GM18870 (cell line): Measurements from ENCODE around the gene LRRC26.

ENCODE experiments used
- ATAC-seq: cut with Tn5 transposase; IDR thresholded peaks from one replicate; pipeline ENCODE4 v1.9.1; 2021; ENCODE audit warnings: moderate library complexity; ENCODE audit not compliant: unreplicated experiment

Gene LRRC26

DNA sequence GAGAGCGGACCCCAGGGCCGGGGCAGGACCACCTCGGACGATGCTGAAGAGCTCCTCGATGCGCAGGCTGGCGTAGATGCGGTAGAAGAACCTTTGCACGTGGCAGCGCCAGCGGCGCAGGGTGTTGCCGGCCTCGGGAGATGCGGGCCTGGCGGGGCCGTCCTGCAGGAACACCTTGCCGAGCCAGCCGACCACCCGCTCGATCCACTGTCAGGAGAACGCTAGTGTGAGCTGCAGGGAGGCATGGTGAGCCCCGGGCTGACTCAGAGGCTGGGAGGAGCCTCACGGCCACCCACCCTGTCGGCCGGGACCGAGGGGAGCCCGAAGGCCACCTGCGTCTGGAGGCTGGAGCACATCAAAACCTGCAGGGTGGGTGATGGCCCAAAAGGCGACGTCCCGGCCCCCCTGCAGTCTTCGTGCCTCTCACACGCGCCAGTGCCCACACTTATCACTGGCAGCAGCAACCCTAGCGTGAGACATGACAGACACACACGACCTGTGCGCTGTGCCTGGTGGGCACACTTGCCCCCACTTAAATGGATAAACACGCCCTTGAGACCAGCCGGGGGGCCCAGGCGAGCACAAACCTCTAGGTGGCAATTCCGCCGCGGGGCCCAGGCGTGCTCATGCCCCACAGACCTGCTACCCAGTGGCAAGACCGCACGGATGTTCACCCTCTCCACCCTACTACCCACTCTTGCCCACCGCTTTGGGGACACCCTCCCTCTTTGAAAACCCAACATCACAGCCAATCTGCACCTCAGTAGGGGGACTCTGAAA lies 15.2 kb upstream of the LRRC26 start:
- no peak for ATAC-seq

DNA sequence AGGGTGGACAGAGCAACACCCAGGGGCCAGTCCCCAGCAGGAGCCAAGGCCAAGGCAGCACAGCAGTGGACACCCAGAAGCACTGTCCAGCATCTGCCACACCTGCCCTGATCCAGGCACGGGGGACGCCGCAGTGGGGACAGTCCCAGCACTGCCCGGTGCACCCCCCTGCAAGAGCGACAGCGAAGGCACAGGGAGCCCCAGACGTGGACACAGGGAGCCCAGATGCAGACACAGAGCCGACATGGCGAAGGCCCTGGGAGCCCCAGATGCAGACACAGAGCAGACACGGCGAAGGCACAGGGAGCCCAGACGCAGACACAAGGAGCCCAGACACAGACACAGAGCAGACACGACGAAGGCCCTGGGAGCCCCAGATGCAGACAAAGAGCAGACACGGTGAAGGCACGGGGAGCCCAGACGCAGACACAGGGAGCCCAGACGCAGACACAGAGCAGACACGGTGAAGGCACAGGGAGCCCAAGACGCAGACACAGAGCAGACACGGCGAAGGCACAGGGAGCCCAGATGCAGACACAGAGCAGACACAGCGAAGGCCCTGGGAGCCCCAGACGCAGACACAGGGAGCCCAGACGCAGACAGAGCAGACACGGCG lies 14.2 kb upstream of the LRRC26 start:
- no peak for ATAC-seq

DNA sequence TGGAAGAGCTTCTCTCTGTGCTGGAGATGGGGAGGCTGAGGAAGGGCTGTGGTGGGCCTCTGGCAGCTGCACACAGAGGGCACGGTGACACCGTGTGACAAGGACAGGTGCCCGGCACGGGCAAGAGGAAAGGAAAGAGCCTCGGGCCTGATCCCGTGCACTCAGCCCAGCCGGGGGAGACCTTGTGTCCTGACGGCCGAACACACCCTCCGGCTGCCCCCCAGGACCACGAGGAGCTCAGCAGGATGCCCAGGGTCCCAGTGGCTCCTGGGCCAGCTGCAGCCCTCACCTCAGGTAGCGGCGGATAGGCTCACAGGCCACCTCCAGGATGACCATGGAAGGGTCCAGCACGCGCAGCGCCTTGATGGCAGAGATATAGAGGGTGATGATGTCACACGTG lies 13.0 kb upstream of the LRRC26 start:
- no peak for ATAC-seq

DNA sequence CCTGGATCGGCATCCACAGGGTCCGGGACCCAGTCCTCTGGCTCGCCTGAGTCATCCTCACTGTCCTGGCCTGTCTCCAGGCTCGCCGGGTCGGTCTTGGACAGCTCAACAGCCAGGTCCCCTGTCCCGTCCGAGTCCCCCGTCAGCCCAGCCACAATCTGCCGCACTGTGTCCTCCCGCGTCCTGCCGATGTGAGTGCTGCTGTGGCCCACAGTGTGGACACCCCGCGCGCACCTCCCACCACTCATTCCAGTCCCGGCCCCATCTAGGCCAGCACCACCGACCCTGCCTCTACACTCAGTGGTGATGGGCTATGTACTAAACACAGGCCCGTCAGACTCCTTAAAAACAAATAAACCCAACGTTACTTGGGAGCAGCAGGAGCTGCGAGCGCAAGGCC lies 11.8 kb upstream of the LRRC26 start:
- ATAC-seq, result no peak

DNA sequence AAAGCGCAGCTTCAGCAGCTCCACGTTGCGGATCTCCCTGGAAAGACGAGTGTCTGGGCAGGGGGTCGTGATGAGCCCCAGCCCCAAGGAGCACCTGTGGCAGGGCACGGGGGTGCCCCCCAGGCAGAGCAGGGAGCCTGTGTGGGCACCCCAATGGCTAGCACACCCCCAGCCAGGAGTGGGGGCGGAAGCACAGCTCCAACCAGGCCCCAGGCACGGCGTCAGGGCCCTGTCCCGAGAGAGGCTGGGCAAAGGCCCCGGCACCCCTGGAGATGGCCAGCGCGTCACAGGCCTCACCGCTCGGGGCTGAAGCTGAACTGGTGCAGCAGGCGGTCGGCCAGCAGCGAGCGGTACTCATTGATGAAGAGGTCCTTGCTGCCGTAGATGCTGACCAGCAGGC lies 10.6 kb upstream of the LRRC26 start:
- no peak for ATAC-seq

DNA sequence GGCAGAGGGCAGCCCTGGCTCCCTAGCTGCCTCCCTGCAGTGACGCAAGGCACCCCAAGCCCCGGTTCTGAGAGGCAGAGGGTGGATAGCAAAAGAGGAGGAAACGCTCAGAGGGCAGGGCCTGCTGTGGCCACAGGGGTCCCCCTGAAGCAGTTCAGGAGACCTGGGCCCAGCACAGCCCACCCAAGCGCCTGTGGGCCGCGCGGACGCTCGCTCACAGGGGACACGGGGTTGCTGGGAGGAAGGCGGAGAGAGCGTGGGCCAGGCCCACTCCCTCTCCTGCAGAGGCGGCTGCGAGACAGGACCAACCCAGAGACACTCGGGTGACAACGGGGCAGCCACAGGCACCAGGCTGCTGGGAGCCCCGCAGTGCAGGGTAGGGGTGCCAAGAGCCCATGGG lies 9.9 kb upstream of the LRRC26 start:
- ATAC-seq, result no peak

DNA sequence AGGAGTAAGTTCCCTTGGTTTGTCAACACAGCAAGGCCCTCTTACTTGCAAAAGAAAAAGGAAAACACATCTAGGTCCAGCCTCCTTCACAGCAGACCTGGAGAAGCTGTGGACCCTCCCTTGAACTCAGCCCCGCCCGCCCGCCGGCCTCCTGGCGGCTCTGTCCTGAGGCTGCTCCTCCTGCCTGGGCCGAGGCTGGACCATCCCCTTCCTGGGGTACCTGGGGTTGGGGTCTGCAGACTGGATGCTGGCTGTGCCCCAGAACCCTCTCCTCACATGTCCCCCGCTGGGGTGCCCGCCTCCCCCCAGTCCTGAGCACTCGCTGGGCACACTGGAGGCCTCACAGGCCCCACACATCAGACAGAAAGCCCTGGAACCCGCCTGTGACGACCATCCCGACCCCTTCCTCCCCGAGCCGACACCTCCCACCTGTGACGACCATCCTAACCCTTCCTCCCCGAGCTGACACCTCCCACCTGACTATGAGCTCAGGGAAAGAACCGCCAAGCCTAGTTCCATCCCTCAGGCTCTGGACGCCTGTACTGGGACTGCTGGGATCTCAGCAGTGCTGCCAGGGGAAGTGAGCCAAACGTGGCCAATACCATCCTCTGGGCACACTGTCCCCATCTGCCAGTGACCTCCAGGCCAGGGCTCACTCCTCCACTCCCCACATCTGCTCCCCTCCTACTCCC lies 9.2 kb upstream of the LRRC26 start:
- no peak for ATAC-seq

DNA sequence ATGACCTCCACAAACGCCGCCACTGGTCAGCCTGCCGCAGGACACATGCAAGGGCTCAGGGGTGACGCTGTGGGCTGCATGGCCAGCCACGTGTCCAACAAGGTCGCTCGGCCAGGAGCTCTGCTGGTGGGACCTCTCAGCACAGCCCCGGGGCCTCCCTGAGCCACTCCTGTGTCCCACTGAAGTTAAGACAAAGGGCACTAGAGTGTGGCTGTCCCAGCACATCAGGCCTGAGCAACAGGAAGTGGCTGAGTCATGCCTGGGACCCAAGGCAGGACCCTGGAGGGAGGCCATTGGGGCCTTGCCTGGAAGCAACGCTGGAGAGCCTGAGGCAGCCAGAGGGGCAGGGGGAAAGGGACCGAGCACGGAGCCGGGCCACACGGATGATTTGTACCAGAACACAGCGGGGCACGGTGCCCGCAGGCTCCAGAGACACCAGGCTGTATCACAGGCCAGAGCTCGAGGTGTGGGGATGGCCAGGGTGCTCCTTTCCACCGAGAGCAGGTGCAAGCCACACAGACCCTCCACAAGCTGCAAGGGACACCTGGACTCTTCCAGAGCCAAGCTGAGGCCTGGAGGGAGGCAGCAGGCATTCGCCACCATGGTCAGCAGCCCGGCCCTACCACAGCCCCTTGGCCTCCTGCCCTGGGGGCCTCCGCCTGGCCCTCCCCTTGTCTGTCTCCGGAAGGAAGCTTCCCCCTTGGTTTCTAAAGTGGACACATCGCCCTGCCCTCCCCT lies 8.5 kb upstream of the LRRC26 start:
- ATAC-seq, result no peak

DNA sequence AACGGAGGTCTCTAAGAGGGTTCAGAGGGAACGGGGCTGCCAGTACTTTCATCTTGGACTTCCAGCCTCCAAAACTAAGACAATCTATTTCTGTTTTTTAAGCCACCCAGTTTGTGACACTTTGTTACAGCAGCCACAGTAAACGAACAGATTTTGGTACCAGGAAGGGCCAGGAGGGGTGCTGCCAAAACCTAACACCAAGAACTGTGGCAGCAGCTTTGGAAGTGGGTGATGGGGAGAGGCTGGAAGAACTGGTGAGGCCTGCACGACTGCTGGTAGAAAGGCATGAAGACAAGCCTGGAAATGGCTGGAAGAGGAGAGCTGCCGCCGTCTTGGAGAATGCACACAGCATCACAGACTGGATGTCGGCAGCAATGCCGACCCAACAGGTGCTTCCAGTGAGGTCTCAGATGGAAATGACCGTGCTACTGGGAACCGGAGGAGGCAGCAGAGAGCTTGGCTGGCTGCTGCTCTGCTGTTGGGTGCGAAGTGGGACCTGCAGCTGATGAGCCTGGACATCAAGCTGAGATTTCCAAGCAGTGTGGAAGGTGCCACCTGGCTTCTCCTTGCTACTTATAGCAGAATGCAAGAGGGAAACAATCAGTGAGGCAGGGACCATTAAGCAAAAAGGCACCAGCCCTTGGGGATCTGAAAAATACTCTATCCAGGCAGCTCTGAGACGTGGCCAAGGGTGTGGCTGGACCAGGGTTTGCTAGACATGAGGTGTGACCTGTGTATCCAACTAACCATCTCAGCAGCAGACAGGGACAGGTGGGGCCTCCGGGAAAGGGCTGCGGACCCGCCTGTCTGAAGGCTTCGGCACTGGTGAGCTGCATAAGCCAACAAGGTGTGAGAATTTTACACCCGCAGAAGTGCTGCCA lies 6.7 kb upstream of the LRRC26 start:
- no peak for ATAC-seq

DNA sequence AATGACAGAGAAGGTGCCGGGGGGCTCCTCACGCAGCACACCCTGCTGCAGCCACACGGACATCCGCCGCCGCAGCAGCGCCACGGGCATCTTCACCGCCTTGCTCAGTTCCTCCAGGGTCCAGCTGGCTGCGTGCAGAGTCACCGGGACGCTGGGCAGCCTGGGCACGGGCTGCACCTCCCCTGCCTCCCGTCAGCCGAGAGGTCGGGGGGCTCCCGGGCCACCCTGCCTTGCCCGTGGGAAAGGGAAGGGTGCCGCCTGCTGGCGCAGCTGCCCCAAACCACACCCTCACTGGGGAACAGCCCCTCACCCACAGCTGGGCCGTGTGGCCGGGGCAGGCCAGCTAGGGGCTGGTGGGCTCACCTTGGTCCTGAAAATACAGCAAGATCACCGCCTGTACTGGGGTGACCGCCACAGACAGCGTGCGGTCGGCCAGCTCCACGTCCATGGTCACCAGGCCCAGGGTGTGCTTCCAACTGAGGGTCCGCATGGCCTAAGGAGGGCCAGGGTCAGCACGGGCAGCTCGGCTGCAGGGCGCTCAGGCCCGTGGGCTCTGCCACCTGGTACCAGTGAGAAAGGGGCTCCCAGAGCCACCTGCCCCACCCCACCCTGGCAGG lies 5.6 kb upstream of the LRRC26 start:
- ATAC-seq, result no peak

DNA sequence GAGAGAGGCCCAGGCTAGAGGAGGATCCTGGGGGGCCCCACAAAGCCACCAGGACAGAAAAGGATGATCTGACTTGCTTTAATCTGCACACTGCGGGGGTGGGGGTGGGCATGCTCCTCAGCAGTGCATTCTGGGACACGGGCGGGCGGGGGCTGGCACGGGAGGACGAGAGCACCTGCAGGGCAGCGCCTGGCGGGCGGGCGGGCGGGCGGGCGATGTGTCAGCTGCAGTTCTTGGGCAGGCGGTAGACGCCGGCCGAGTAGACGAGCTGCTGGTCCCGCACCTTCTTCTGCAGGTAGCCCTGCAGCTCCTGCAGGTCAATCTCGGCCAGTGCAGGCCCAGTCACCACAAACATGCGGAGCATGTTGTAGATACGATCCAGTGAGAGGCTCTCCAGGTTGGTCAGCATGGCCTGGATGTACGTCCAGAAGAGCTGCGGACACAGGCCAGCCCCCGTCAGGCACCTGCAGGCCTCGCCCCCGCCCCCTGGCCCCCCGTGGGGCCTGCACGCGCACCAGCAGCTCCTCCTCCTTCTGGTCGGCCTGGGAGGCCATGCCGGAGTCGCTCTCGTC lies 5.0 kb upstream of the LRRC26 start:
- ATAC-seq, result no peak

DNA sequence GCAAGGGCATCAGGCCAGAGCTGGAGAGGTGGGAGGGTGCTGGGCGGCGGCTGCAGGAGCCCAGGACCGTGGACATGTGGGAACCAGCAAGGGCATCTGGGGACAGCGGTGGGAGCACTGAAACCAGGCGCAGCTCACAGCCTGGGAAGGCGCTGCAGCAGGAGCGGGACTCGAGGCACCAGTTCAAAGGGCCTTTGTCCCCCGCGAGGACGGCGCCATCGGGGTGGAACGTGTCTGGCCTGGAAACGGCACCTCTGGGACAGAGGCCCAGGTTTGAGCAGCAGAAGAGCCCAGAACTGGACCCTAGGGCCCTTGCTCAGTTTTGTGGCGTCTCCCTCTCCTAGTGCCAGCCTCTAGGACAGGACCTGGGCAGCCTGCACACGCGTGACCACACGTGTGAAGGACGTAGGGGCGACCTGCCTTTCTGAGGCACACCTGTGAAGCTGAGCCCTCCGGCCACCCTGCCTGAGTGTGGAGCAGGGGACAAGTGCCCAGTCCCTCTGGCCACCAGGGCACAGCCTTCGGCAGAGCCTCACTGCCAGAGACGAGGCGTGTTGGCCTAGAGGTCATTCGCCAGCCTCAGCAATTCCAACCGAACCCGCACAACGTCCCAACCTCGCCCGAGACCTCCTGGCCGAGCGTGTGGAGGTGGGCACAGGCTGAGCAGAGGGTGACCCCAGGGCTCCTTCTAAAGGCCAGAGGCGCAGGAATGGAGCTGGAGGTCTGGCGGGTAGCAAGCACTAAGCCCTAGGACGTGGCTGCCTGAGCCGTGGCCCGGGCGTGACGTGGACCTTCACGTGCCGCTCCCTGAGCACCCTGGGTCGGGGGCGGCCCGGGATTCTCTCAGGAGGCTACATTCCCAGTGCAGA lies 4.2 kb upstream of the LRRC26 start:
- ATAC-seq, result no peak

DNA sequence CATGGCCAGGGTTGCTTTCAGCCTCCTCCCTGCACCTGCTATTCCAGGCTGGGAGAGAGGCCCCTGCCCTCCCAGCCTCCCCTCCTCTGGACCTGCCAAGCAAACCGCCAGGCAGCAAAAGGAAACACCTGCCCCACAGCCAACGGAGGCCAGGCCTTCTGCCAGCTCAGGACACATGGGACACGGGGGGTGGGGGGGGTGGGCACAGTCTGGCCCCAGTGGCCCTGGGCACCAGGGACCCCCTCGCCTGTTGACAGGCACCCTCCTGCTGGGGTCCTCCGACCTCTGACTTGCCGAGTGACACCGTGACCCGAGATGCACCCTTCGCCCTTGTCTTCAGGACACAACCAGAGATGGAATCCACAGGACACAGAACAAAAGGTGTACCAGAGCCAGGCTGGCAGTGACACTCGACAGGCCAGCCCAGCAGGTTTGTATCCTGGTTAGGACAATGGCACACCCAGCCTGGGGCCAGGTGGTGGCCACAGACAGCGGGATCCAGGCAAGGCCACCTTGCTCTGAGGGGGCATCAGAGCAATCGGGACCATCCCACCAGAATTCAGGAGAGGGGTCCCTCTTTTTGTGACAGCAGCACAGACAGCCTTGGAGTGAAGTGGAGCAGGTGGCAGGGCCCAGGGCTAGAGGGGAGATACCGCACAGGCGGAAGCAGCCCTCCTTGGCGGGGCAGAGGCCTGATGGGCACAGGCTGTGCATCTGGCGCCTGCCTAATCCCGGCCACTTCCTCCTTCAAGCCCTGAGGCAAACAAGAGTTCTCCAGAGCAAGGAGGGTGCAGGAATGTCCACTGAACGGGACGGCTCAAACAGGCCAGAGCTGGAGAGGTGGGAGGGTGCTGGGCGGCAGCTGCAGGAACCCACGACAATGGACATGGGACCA lies 3.3 kb upstream of the LRRC26 start:
- no peak for ATAC-seq

DNA sequence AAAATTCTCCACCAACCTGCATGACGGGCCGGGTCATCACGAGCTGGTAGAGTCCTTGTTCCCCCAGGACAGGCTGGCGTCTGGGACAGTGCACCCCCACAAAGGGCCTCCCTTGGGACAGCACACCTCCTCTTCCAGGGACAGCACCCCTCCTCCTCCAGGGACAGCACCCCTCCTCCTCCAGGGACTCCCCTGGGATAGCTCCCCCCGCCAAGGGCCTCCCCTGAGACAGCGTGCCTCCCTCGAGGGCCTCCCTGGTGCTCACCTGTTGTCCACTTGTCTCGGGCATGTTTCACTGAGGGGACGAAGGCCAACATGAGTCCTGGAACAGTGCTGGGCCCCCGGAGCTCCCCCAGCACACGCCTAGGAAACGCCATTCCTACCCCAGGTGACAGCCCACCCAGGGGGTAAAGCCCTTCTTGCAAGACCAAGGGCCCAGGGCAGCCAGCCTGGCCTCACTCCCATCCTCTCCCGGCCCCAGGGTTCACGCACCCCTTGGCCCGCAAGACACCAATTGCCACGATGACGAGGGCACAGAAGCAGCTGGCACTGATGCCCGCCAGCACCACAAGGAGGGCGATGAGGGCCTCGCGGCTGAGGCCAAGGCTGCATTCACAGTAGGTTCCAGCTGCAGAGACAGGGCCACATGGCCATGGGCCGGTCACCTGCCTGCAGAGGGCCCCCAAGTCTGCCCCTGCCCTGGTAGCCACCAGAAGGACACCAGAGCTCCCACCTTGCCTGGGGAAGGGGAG lies 1.5 kb upstream of the LRRC26 start:
- ATAC-seq, result no peak

DNA sequence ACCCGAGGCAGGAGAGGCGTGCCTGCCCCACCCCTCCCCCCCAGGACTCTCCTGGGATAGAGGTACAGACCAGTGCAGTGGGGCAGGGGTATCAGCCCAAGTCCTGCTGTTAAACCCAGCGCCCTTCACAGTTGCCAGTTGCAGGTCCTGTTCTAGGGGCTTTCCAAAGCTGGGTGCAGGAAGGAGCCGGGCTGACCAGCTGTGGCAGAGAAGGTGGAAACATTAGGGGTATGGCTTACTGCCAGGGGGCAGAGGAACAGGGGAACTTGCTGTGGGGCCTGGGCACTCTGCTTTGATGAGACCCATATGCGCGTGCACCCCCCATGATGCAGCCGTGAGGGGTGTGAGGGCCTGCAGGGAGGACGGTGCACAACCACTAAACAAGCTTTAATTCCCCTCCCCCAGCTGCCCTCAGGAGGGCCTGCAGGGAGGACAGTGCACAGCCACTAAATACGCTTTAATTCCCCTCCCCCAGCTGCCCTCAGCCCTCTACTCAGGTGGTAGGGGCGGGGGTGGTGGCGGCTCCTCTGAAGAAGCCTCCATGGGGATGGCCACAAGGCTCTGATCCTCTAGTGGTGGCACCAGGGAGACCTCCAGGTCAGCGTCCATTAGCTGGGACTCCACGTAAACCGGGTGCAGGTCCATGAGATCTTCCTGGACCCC lies 766 bp upstream of the LRRC26 start:
- ATAC-seq, result no peak
